SK-N-MC (cell line): ENCODE data around the gene KCNH6.

Experiments used
- EZH2 ChIP-seq: fragments of 200-600 bp; sonication (generic); IDR thresholded peaks from one replicate; pipeline ENCODE4 v1.6.1; 2017; ENCODE audit warnings: antibody characterized with exemption
- POLR2AphosphoS5 ChIP-seq: IDR thresholded peaks from 2 replicates; pipeline ENCODE4 v1.6.1; 2012; ENCODE audit warnings: mild to moderate bottlenecking, low read depth, low read length, borderline replicate concordance

DNA sequence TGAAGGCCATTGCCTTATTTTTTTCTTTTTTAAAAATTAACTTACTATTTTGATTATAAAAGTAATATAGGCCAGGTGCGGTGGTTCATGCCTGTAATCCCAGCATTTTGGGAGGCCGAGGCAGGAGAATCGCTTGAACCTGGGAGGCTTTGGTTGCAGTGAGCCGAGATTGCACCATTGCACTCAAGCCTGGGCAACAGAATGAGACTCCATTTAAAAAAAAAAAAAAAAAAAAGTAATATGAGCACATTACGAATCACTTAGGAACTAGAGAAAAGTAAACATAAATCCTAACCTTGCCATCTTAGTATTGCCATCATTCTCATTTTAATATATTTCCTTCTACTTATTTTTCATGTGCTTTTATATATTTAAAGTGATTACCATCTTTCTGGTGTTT, 64.6 kb downstream of the KCNH6 start:
- TF ChIP-seq POLR2AphosphoS5, result no peak
- no peak for TF ChIP-seq EZH2
